GM23338 (cell line): ENCODE data around the gene RELL1.

Source experiments
- TF ChIP-seq, protein P1 (sequence below): IDR thresholded peaks from one replicate; pipeline ENCODE4 v1.6.1; 2018; ENCODE audit warnings: antibody characterized with exemption; ENCODE audit not compliant: unreplicated experiment
- TF ChIP-seq, protein P2 (sequence below), 2 experiments: fragments of 200-600 bp in 1 of 2; sonication (generic) in 1 of 2; conservative IDR thresholded peaks; 2 replicates each; pipeline versions ENCODE4 v1.5.1 to v1.6.1; 2016 to 2017; ENCODE audit warnings: antibody characterized with exemption in 2 of 2, low read depth in 2 of 2, mild to moderate bottlenecking in 2 of 2, moderate library complexity in 1 of 2

DNA sequence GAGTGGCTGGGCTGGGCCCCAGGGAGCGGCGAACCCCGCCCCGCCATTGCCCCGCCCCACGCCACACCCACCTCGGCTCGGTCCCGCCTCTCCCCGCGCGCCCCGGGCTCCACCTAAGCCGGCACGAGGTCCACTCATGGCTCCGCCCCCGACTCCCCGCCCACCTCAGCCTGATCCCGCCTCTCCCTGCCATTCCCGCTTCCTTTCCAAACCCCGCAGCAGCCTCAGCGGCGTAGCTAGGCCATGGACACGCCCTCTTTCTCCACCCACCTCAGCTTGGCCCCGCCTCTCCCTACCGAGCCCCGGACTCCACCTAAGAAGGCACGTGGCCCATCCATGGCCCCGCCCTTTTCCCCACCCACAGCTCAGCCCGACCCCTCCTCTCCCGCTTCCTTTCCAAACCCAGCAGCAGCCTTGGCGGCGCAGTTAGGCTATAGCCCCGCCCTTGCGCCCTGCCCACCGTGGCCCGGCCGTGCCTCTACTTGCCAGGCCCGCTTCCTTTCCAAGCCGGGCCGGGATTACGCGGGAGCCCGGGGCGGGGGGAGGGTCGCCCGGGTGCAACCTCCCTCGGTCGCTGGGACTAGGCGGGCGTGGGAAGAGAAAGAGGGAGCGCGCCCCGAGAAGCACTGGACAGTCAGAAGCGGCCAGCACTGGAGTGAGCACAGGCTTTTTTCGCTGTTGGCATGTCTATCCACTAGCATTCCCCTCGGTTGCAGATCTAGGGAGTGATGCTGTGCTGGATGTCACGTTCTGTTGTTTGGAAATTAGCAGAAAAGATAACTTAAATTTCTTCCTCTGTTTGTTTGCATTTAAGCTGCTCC lies at the start of gene RELL1:
- TF ChIP-seq, protein P1, sequence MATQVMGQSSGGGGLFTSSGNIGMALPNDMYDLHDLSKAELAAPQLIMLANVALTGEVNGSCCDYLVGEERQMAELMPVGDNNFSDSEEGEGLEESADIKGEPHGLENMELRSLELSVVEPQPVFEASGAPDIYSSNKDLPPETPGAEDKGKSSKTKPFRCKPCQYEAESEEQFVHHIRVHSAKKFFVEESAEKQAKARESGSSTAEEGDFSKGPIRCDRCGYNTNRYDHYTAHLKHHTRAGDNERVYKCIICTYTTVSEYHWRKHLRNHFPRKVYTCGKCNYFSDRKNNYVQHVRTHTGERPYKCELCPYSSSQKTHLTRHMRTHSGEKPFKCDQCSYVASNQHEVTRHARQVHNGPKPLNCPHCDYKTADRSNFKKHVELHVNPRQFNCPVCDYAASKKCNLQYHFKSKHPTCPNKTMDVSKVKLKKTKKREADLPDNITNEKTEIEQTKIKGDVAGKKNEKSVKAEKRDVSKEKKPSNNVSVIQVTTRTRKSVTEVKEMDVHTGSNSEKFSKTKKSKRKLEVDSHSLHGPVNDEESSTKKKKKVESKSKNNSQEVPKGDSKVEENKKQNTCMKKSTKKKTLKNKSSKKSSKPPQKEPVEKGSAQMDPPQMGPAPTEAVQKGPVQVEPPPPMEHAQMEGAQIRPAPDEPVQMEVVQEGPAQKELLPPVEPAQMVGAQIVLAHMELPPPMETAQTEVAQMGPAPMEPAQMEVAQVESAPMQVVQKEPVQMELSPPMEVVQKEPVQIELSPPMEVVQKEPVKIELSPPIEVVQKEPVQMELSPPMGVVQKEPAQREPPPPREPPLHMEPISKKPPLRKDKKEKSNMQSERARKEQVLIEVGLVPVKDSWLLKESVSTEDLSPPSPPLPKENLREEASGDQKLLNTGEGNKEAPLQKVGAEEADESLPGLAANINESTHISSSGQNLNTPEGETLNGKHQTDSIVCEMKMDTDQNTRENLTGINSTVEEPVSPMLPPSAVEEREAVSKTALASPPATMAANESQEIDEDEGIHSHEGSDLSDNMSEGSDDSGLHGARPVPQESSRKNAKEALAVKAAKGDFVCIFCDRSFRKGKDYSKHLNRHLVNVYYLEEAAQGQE = no peak
- TF ChIP-seq, protein P2, sequence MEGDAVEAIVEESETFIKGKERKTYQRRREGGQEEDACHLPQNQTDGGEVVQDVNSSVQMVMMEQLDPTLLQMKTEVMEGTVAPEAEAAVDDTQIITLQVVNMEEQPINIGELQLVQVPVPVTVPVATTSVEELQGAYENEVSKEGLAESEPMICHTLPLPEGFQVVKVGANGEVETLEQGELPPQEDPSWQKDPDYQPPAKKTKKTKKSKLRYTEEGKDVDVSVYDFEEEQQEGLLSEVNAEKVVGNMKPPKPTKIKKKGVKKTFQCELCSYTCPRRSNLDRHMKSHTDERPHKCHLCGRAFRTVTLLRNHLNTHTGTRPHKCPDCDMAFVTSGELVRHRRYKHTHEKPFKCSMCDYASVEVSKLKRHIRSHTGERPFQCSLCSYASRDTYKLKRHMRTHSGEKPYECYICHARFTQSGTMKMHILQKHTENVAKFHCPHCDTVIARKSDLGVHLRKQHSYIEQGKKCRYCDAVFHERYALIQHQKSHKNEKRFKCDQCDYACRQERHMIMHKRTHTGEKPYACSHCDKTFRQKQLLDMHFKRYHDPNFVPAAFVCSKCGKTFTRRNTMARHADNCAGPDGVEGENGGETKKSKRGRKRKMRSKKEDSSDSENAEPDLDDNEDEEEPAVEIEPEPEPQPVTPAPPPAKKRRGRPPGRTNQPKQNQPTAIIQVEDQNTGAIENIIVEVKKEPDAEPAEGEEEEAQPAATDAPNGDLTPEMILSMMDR (conservative IDR thresholded peaks at IDR 0.05; ENCODE audit: low read depth in 2 of 2) = no peak
